Mesothelial cell of epicardium (in vitro differentiated cells): ENCODE measurements around the gene ZBTB14. TPM values are rescaled to one million over a fixed set of nuclear protein-coding genes. Genes with fewer than 3 reads are reported as not detected.

ENCODE experiments used
- DNase-seq, 2 experiments: peaks; one replicate each; pipeline ENCODE4 v3.0.0; 2021; ENCODE audit warnings: low spot score in 2 of 2; ENCODE audit not compliant: unreplicated experiment in 2 of 2
- H3K27ac Mint-ChIP-seq: 2 replicates; pipeline ENCODE4 v1.8.0; 2021; ENCODE audit warnings: mixed read lengths
- H3K27me3 Mint-ChIP-seq: 2 replicates; pipeline ENCODE4 v1.8.0; 2021; ENCODE audit warnings: low read depth, mixed read lengths
- H3K36me3 Mint-ChIP-seq: 2 replicates; pipeline ENCODE4 v1.8.0; 2021; ENCODE audit warnings: mixed read lengths
- H3K4me1 Mint-ChIP-seq: 2 replicates; pipeline ENCODE4 v1.8.0; 2021; ENCODE audit warnings: mixed read lengths
- H3K4me3 Mint-ChIP-seq: 2 replicates; pipeline ENCODE4 v1.8.0; 2021; ENCODE audit warnings: mild to moderate bottlenecking, moderate library complexity, mixed read lengths
- H3K9me3 Mint-ChIP-seq: 2 replicates; pipeline ENCODE4 v1.8.0; 2021; ENCODE audit warnings: mixed read lengths
- total RNA-seq: library from RNA; stranded (reverse); gene quantifications from 3 replicates; pipeline ENCODE4 v1.2.1, GENCODE V29; 2021
- TF ChIP-seq, protein P1 (sequence below): fragments of 200-600 bp; sonication (generic); IDR thresholded peaks from one replicate; pipeline ENCODE4 v1.5.0; 2021; ENCODE audit warnings: antibody characterized with exemption; ENCODE audit not compliant: unreplicated experiment

The ZBTB14 gene
- total RNA-seq, 1 donor from 2014 or later, result 15.4 TPM

DNA sequence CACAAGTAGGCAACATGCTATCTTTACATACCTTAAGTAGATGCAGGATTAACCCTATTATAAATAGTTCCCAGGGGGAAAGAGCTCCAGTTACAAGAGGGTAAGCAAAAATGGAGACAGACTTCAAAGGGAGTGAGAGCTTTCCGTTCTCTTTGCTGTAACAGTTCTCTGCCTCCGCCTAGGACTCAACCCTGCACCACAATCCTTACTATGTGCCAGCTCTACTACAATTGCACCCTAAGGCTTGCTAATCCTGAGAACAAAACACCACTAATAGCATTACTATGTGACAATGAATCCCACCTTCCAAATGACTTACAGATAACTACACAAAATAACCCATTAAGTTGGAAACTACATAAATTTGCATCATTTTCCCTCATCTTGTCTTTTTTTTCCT lies 7.7 kb downstream of the ZBTB14 start:
- TF ChIP-seq, protein P1, sequence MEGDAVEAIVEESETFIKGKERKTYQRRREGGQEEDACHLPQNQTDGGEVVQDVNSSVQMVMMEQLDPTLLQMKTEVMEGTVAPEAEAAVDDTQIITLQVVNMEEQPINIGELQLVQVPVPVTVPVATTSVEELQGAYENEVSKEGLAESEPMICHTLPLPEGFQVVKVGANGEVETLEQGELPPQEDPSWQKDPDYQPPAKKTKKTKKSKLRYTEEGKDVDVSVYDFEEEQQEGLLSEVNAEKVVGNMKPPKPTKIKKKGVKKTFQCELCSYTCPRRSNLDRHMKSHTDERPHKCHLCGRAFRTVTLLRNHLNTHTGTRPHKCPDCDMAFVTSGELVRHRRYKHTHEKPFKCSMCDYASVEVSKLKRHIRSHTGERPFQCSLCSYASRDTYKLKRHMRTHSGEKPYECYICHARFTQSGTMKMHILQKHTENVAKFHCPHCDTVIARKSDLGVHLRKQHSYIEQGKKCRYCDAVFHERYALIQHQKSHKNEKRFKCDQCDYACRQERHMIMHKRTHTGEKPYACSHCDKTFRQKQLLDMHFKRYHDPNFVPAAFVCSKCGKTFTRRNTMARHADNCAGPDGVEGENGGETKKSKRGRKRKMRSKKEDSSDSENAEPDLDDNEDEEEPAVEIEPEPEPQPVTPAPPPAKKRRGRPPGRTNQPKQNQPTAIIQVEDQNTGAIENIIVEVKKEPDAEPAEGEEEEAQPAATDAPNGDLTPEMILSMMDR, result no peak
- H3K27ac Mint-ChIP-seq, result no peak overlapping the region
- H3K36me3 Mint-ChIP-seq, result peaks cover 15% of the 10 kb centered on the region
- H3K27me3 Mint-ChIP-seq, result no peaks in the 10 kb centered on the region
- H3K9me3 Mint-ChIP-seq, result no peaks in the 10 kb centered on the region
- H3K4me3 Mint-ChIP-seq, result no peak overlapping the region
- DNase-seq, result no peak
- no peaks in the 10 kb centered on the region for H3K4me1 Mint-ChIP-seq

DNA sequence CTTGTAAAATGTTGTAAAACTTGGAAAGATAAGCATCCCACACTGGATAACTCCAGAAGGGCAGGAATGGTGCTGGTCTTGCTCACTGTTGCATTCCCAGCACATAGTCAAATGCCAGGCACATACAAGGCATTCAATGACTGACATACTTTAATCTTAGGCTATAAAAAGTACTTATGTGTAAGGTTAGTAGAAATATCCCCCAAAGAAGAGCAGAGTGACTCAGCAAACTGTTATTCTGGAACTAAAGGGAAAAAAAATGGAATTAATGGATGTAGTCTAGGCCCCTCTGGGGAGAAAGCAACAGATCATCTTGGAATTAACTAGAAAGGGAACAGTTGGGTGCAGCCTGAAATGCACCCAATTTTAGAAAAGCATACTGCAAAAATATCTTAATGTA lies 9.0 kb downstream of the ZBTB14 start:
- Mint-ChIP-seq H3K4me1 (no peaks in the 10 kb centered on the region), H3K27ac (no peak overlapping the region), H3K4me3 (no peak overlapping the region), H3K27me3 (no peaks in the 10 kb centered on the region), H3K9me3 (no peaks in the 10 kb centered on the region), H3K36me3 (peaks cover 10% of the 10 kb centered on the region)
- no peak for DNase-seq
- TF ChIP-seq, protein P1, result no peak

DNA sequence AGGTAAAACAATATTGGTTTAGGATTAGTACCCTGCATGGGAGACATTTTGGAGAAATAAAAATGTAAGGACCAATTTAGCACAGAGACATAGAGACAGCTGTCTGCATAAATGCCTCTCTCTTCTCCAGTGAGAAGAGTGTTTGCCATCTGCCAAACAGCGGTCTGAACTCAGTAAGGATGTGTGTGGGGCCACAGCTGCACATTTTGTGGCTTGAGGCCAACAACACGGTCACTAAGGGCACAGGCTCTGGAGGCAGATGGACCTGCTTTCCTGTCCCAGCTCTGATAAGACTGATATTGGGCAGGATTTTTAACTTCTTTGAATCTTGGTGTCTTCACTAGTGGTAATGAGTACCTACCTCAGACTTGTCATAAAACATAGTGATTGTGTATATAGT lies 10.2 kb downstream of the ZBTB14 start:
- Mint-ChIP-seq H3K27me3 (no peaks in the 10 kb centered on the region), H3K9me3 (peaks cover 5% of the 10 kb centered on the region), H3K4me3 (no peak overlapping the region), H3K36me3 (peaks cover 2% of the 10 kb centered on the region), H3K27ac (no peak overlapping the region), H3K4me1 (no peaks in the 10 kb centered on the region)
- DNase-seq, result no peak
- TF ChIP-seq, protein P1, result no peak

DNA sequence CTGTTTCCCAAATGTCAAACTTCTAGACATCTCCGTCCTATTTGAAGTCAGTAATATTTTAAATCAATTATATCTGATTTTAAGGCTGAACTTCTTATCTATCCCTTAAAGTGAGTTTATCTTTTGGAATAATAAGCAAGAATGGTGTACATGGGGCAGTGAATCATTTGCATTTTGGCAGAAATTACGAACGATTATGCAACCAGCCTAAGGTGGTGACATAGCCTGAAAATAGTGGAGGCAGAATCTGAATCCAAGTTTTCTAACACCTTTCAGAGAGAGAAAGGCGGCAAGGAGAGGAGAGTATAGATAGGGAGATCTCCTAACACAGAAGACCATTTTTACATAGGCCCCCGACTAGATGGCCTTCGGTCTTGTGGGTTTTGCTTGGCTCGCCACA lies 10.7 kb downstream of the ZBTB14 start:
- no peaks in the 10 kb centered on the region for H3K36me3 Mint-ChIP-seq
- no peak for DNase-seq
- no peak overlapping the region for H3K27ac Mint-ChIP-seq
- peaks cover 10% of the 10 kb centered on the region for H3K9me3 Mint-ChIP-seq
- no peak overlapping the region for H3K4me3 Mint-ChIP-seq
- H3K4me1 Mint-ChIP-seq, result no peaks in the 10 kb centered on the region
- TF ChIP-seq, protein P1, result no peak
- no peaks in the 10 kb centered on the region for H3K27me3 Mint-ChIP-seq

DNA sequence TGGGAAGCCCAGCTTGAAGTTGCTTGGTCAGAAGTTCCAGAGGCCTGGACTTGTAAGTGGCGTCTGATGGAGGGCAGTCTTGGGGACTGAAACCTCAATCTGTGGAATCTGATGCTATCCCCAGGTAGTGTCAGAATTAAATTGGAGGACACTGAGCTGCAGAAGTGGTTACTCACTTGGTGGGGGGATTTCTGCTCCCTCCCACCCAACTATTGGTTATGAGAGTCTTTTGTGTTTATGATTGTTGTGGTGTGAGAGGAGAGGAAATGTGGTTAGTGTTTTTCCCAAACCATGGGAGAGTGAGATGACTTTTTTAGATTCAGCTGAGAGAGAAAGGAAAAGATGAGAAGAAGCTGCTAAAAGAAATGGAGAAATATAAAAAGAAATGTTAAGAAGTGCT lies 12.8 kb downstream of the ZBTB14 start:
- Mint-ChIP-seq H3K27ac (no peak overlapping the region), H3K27me3 (peaks cover 4% of the 10 kb centered on the region), H3K9me3 (peaks cover 15% of the 10 kb centered on the region), H3K4me3 (no peak overlapping the region), H3K36me3 (no peaks in the 10 kb centered on the region), H3K4me1 (no peaks in the 10 kb centered on the region)
- no peak for DNase-seq
- TF ChIP-seq, protein P1, result no peak

DNA sequence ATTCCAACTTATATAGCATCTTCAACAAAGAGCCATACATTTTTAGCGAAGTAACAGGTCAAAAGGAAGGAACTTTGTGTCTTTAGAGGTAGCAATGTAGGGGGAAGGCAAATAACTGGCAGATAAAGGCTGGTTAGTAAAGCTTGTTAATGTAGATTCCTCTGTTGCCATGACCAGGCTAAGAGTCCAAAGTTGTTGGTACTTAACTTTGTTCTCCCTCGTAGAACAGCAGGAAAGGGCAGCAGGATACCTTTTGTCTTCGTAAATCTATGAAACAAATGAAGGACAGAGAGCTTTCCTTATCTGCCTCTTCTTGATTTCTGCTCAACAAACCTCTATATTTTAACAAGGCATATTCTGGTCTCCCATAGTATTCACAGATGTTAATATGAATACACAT lies 18.6 kb downstream of the ZBTB14 start:
- no peak overlapping the region for H3K4me3 Mint-ChIP-seq
- no peaks in the 10 kb centered on the region for H3K36me3 Mint-ChIP-seq
- peaks cover 15% of the 10 kb centered on the region for H3K27me3 Mint-ChIP-seq
- peaks cover 17% of the 10 kb centered on the region for H3K9me3 Mint-ChIP-seq
- TF ChIP-seq, protein P1, result no peak
- no peak for DNase-seq
- H3K4me1 Mint-ChIP-seq, result no peaks in the 10 kb centered on the region
- no peak overlapping the region for H3K27ac Mint-ChIP-seq
